A673 (cell line): ENCODE data around the gene DDC.

Source experiments
- CTCF ChIP-seq: fragments of 300-800, 200-600 bp; sonication (generic); conservative IDR thresholded peaks from 2 replicates; pipeline ENCODE4 v1.5.1; 2017; ENCODE audit warnings: low read depth, mild to moderate bottlenecking, antibody characterized with exemption, low read length, moderate library complexity, mixed read lengths
- EZH2 ChIP-seq: fragments of 200-600 bp; sonication (generic); IDR thresholded peaks from 2 replicates; pipeline ENCODE4 v1.6.1; 2017; ENCODE audit warnings: borderline replicate concordance, low read depth, mild to moderate bottlenecking, mixed read lengths, antibody characterized with exemption, low read length; ENCODE audit not compliant: poor library complexity, severe bottlenecking

- TF ChIP-seq CTCF = no peak
- TF ChIP-seq EZH2 = no peak
These were observed 73.3 kb downstream of the DDC start for GRCh38 chr7:50491943-50492342.
